ENCODE data around the gene CCDC92B. TPM values are rescaled to one million over a fixed set of nuclear protein-coding genes. Genes with fewer than 3 reads are reported as not detected.

CCDC92B gene
- total and polyA plus RNA-seq, 2 experiments from 2014 or later, result 0.10 TPM; not detected in 1

GRCh38 chr17:2710071-2710802, 39.2 kb downstream of the CCDC92B start:
- H3K27me3 ChIP-seq, result no peaks in the 10 kb centered on the region
- no peak overlapping the region for H2AFZ ChIP-seq
- TF ChIP-seq EZH2 (IDR thresholded peaks at IDR 0.05; ENCODE audit: borderline replicate concordance), result no peak
- TF ChIP-seq EZH2phosphoT487 (IDR thresholded peaks at IDR 0.05; ENCODE audit: low read depth, severe bottlenecking, unreplicated experiment), result no peak
- TF ChIP-seq CTCF (IDR thresholded peaks at IDR 0.05; ENCODE audit: poor library complexity), result no peak
- H3K9me2 ChIP-seq (replicated peaks; ENCODE audit: insufficient read depth), result no peaks in the 10 kb centered on the region
- peak overlapping the region; percentile 55 for H3K27ac ChIP-seq
- H3K79me2 ChIP-seq, result peaks cover 58% of the 10 kb centered on the region
- peaks cover 42% of the 10 kb centered on the region for H3K4me1 ChIP-seq (ENCODE audit: insufficient read depth)
- peaks cover 43% of the 10 kb centered on the region for H4K20me1 ChIP-seq (ENCODE audit: insufficient read depth, poor library complexity, severe bottlenecking)
- no peaks in the 10 kb centered on the region for H3K36me3 ChIP-seq (replicated peaks; ENCODE audit: insufficient read depth, low read depth)
- no peaks in the 10 kb centered on the region for H3K9me3 ChIP-seq (ENCODE audit: low read depth)
- DNase-seq (ENCODE audit: low spot score), result no peak
- peak overlapping the region; percentile 96 for H3K4me2 ChIP-seq
- WGBS (ENCODE audit: low lambda C conversion rate, missing lambda C conversion rate), result 59% methylated on average over 16 of the region's 16 CpGs
- peak overlapping the region; percentile 82 for H3K4me3 ChIP-seq

GRCh38 chr17:2709183-2709661, 40.2 kb downstream of the CCDC92B start:
- TF ChIP-seq EZH2phosphoT487 (IDR thresholded peaks at IDR 0.05; ENCODE audit: low read depth, severe bottlenecking, unreplicated experiment) (no peak), EZH2 (IDR thresholded peaks at IDR 0.05; ENCODE audit: borderline replicate concordance) (no peak), CTCF (IDR thresholded peaks at IDR 0.05; ENCODE audit: poor library complexity) (no peak)
- no peaks in the 10 kb centered on the region for H3K36me3 ChIP-seq (replicated peaks; ENCODE audit: insufficient read depth, low read depth)
- DNase-seq (ENCODE audit: low spot score), result peak; percentile 48
- H3K27me3 ChIP-seq, result no peaks in the 10 kb centered on the region
- no peaks in the 10 kb centered on the region for H3K9me3 ChIP-seq (ENCODE audit: low read depth)
- peak overlapping the region; percentile 96 for H3K4me2 ChIP-seq
- no peak overlapping the region for H2AFZ ChIP-seq
- H3K4me3 ChIP-seq, result no peak overlapping the region
- peaks cover 65% of the 10 kb centered on the region for H3K79me2 ChIP-seq
- peaks cover 51% of the 10 kb centered on the region for H4K20me1 ChIP-seq (ENCODE audit: insufficient read depth, poor library complexity, severe bottlenecking)
- H3K27ac ChIP-seq, result peak overlapping the region; percentile 55
- WGBS (ENCODE audit: low lambda C conversion rate, missing lambda C conversion rate), result 66% methylated on average over 10 of the region's 10 CpGs
- peaks cover 42% of the 10 kb centered on the region for H3K4me1 ChIP-seq (ENCODE audit: insufficient read depth)
- H3K9me2 ChIP-seq (replicated peaks; ENCODE audit: insufficient read depth), result no peaks in the 10 kb centered on the region

GRCh38 chr17:2708585-2709182, 40.8 kb downstream of the CCDC92B start:
- H3K4me2 ChIP-seq, result peak overlapping the region; percentile 96
- H3K9me2 ChIP-seq (replicated peaks; ENCODE audit: insufficient read depth), result no peaks in the 10 kb centered on the region
- DNase-seq (ENCODE audit: low spot score), result no peak
- H3K4me1 ChIP-seq (ENCODE audit: insufficient read depth), result peaks cover 42% of the 10 kb centered on the region
- H3K27me3 ChIP-seq, result no peaks in the 10 kb centered on the region
- H3K9me3 ChIP-seq (ENCODE audit: low read depth), result no peaks in the 10 kb centered on the region
- peak overlapping the region; percentile 55 for H3K27ac ChIP-seq
- WGBS (ENCODE audit: low lambda C conversion rate, missing lambda C conversion rate), result 93% methylated on average over 17 of the region's 21 CpGs
- H3K36me3 ChIP-seq (replicated peaks; ENCODE audit: insufficient read depth, low read depth), result no peaks in the 10 kb centered on the region
- peaks cover 65% of the 10 kb centered on the region for H3K79me2 ChIP-seq
- TF ChIP-seq EZH2phosphoT487 (IDR thresholded peaks at IDR 0.05; ENCODE audit: low read depth, severe bottlenecking, unreplicated experiment) (no peak), EZH2 (IDR thresholded peaks at IDR 0.05; ENCODE audit: borderline replicate concordance) (no peak), CTCF (IDR thresholded peaks at IDR 0.05; ENCODE audit: poor library complexity) (no peak)
- H3K4me3 ChIP-seq, result no peak overlapping the region
- no peak overlapping the region for H2AFZ ChIP-seq
- peaks cover 51% of the 10 kb centered on the region for H4K20me1 ChIP-seq (ENCODE audit: insufficient read depth, poor library complexity, severe bottlenecking)
